A549 (cell line): ENCODE measurements around the gene ALOX15B. TPM values are rescaled to one million over a fixed set of nuclear protein-coding genes. Genes with fewer than 3 reads are reported as not detected.
A peak's percentile ranks its signal among the peaks of the same experiment; 100 is the strongest.

ENCODE experiments used
- ATAC-seq, 2 experiments: fragments of 200-7000 bp in 1 of 2; fragments of >200 bp in 1 of 2; cut with Nextera tagmentation in 1 of 2; cut with Tn5 transposase in 1 of 2; 3 replicates each; pipeline versions ENCODE4 v1.8.0 to v1.9.1; 2018 to 2020; ENCODE audit warnings: mild to moderate bottlenecking in 1 of 2, moderate library complexity in 1 of 2
- CTCF ChIA-PET: fragments of 300-600 bp; sonication (Branson Sonifier 250); formaldehyde crosslinking; extraction: SDS; loops from one replicate; lab custom pipeline; 2021; ENCODE audit warnings: antibody characterized with exemption, inconsistent platforms; lab: Yijun Ruan, JAX
- POLR2A ChIA-PET: fragments of 350-600 bp; formaldehyde crosslinking; extraction: SDS; loops from one replicate; lab custom pipeline; 2021; ENCODE audit warnings: antibody characterized with exemption, inconsistent platforms; lab: Yijun Ruan, JAX
- DNase-seq, 2 experiments: peaks; one replicate each; pipeline versions ENCODE4 v3.0.0 to v3.0.0-alpha.2; 2011 to 2016; ENCODE audit warnings: low read depth in 1 of 2, low spot score in 1 of 2
- FAIRE-seq: peaks from 2 replicates; lab custom pipeline; 2011; peaks lifted over from hg19 to GRCh38; lab: Jason Lieb, UNC
- H3K27ac ChIP-seq, 2 experiments: fragments of >200 bp; sonication (Bioruptor Twin); formaldehyde crosslinking; 3 replicates each; pipeline ENCODE4 v1.5.1; 2016 to 2017
- H3K4me1 ChIP-seq: fragments of >200 bp; sonication (Bioruptor Twin); formaldehyde crosslinking; 3 replicates; pipeline ENCODE4 v1.6.1; 2016
- H3K4me2 ChIP-seq: fragments of >200 bp; sonication (Bioruptor Twin); formaldehyde crosslinking; 3 replicates; pipeline ENCODE4 v1.6.1; 2016
- H3K4me3 ChIP-seq: fragments of >200 bp; sonication (Bioruptor Twin); formaldehyde crosslinking; 3 replicates; pipeline ENCODE4 v1.5.1; 2016
- H3K9me3 ChIP-seq: fragments of >200 bp; sonication (Bioruptor Twin); formaldehyde crosslinking; 3 replicates; pipeline ENCODE4 v1.6.1; 2016
- BHLHE40 ChIP-seq: IDR thresholded peaks from 2 replicates; pipeline ENCODE4 v1.6.1; 2012; ENCODE audit warnings: low read depth, low read length, inconsistent platforms
- CBX2 ChIP-seq: fragments of 200-600 bp; sonication (generic); IDR thresholded peaks from 2 replicates; pipeline ENCODE4 v1.6.1; 2016; ENCODE audit warnings: low read depth, mild to moderate bottlenecking, borderline replicate concordance
- CBX8 ChIP-seq: fragments of 200-600 bp; sonication (generic); IDR thresholded peaks from 2 replicates; pipeline ENCODE4 v1.6.1; 2016
- CEBPB ChIP-seq, 2 experiments: fragments of >200 bp in 1 of 2; sonication (Bioruptor Twin) in 1 of 2; formaldehyde crosslinking in 1 of 2; IDR thresholded peaks; 2 replicates each; pipeline ENCODE4 v1.6.1; 2012 to 2016
- CHD2 ChIP-seq: fragments of 150-350 bp; IDR thresholded peaks from 2 replicates; pipeline ENCODE4 v1.6.1; 2014; ENCODE audit warnings: low read length; ENCODE audit not compliant: partially characterized antibody
- CHD4 ChIP-seq: fragments of 200-600 bp; sonication (generic); IDR thresholded peaks from 2 replicates; pipeline ENCODE4 v1.6.1; 2016; ENCODE audit warnings: antibody characterized with exemption, mild to moderate bottlenecking, borderline replicate concordance
- EHF ChIP-seq: fragments of 250-450 bp; sonication (Bioruptor Pico); IDR thresholded peaks from 2 replicates; pipeline ENCODE4 v1.5.0; 2020; ENCODE audit warnings: mild to moderate bottlenecking
- EHMT2 ChIP-seq: fragments of 200-600 bp; sonication (generic); IDR thresholded peaks from 2 replicates; pipeline ENCODE4 v1.6.1; 2016; ENCODE audit warnings: antibody characterized with exemption, low read depth, mild to moderate bottlenecking, moderate library complexity
- ESRRA ChIP-seq: fragments of 150-350 bp; IDR thresholded peaks from 2 replicates; pipeline ENCODE4 v1.6.1; 2014; ENCODE audit warnings: mild to moderate bottlenecking, low read length, borderline replicate concordance
- FOSB ChIP-seq: fragments of 250-450 bp; sonication (Bioruptor Pico); IDR thresholded peaks from 2 replicates; pipeline ENCODE4 v1.5.0; 2020; ENCODE audit warnings: mild to moderate bottlenecking, moderate library complexity
- FOSL2 ChIP-seq, 2 experiments: fragments of 450-650 bp in 1 of 2; fragments of >200 bp in 1 of 2; sonication (Bioruptor Twin) in 1 of 2; formaldehyde crosslinking; IDR thresholded peaks; 2 replicates each; pipeline versions ENCODE4 v1.5.0 to v1.6.1; 2016 to 2020; ENCODE audit warnings: mild to moderate bottlenecking in 1 of 2, moderate library complexity in 1 of 2
- FOXS1 ChIP-seq: fragments of 250-450 bp; sonication (Bioruptor Pico); IDR thresholded peaks from 2 replicates; pipeline ENCODE4 v1.5.0; 2020; ENCODE audit warnings: mild to moderate bottlenecking, moderate library complexity
- HDAC2 ChIP-seq: fragments of 200-600 bp; sonication (generic); IDR thresholded peaks from 2 replicates; pipeline ENCODE4 v1.6.1; 2016
- HEYL ChIP-seq: fragments of 250-450 bp; sonication (Bioruptor Pico); IDR thresholded peaks from 2 replicates; pipeline ENCODE4 v1.8.0; 2021; ENCODE audit warnings: mild to moderate bottlenecking, moderate library complexity
- HOXA7 ChIP-seq: fragments of 250-450 bp; sonication (Bioruptor Pico); IDR thresholded peaks from 2 replicates; pipeline ENCODE4 v1.5.0; 2020; ENCODE audit warnings: mild to moderate bottlenecking, moderate library complexity
- HOXB13 ChIP-seq: fragments of 250-450 bp; sonication (Bioruptor Pico); IDR thresholded peaks from 2 replicates; pipeline ENCODE4 v1.5.0; 2020; ENCODE audit warnings: low read depth, mild to moderate bottlenecking, moderate library complexity
- HOXB5 ChIP-seq: fragments of 250-450 bp; sonication (Bioruptor Pico); IDR thresholded peaks from 2 replicates; pipeline ENCODE4 v1.5.0; 2020; ENCODE audit warnings: mild to moderate bottlenecking, moderate library complexity
- JUN ChIP-seq, 2 experiments: fragments of >200 bp; sonication (Bioruptor Twin); formaldehyde crosslinking; IDR thresholded peaks; 2 replicates in 1 of 2; 3 replicates in 1 of 2; pipeline ENCODE4 v1.6.1; 2016 to 2017
- JUNB ChIP-seq: fragments of >200 bp; sonication (Bioruptor Twin); formaldehyde crosslinking; IDR thresholded peaks from 2 replicates; pipeline ENCODE4 v1.6.1; 2016
- KDM1A ChIP-seq: fragments of 200-600 bp; sonication (generic); IDR thresholded peaks from 2 replicates; pipeline ENCODE4 v1.6.1; 2016; ENCODE audit warnings: low read depth, mild to moderate bottlenecking
- MAFK ChIP-seq: fragments of 450-650 bp; IDR thresholded peaks from 2 replicates; pipeline ENCODE4 v1.6.1; 2014; ENCODE audit not compliant: partially characterized antibody
- MAZ ChIP-seq: fragments of 150-350 bp; IDR thresholded peaks from 2 replicates; pipeline ENCODE4 v1.6.1; 2014; ENCODE audit warnings: antibody characterized with exemption, low read depth, low read length, borderline replicate concordance
- MYC ChIP-seq: IDR thresholded peaks from 2 replicates; pipeline ENCODE4 v1.6.1; 2012; ENCODE audit warnings: mild to moderate bottlenecking, inconsistent platforms, low read length, improper control_type of control experiment, borderline replicate concordance
- PHF8 ChIP-seq: fragments of 200-600 bp; sonication (generic); IDR thresholded peaks from 2 replicates; pipeline ENCODE4 v1.6.1; 2016; ENCODE audit warnings: low read depth, mild to moderate bottlenecking, antibody characterized with exemption, moderate library complexity, borderline replicate concordance
- RAD21 ChIP-seq, 2 experiments: fragments of >200 bp in 1 of 2; sonication (Bioruptor Twin) in 1 of 2; formaldehyde crosslinking in 1 of 2; IDR thresholded peaks in 1 of 2; conservative IDR thresholded peaks in 1 of 2; 2 replicates in 1 of 2; 3 replicates in 1 of 2; pipeline ENCODE4 v1.6.1; 2012 to 2018; ENCODE audit warnings: inconsistent platforms in 1 of 2
- RARB ChIP-seq: fragments of 250-450 bp; sonication (Bioruptor Pico); IDR thresholded peaks from 2 replicates; pipeline ENCODE4 v1.8.0; 2021; ENCODE audit warnings: mild to moderate bottlenecking, moderate library complexity
- SMC3 ChIP-seq: fragments of >200 bp; sonication (Bioruptor Twin); formaldehyde crosslinking; IDR thresholded peaks from 3 replicates; pipeline ENCODE4 v1.6.1; 2018; ENCODE audit warnings: inconsistent platforms
- WGBS: methylation state at CpG from one replicate; pipeline ENCODE4 v1.1.6; 2017; ENCODE audit errors: missing lambda C conversion rate; 5-methylcytosine and 5-hydroxymethylcytosine counted together
- polyA plus RNA-seq, 4 experiments: library from polyadenylated mRNA; depleted of rRNA in 3 of 4; stranded (reverse); fragments of >200 nt; fragmentation: RNase III in 1 of 4; extraction: RNeasy Plus Mini Kit Qiagen cat#74134 plus additional on column Dnase treatment in 1 of 4; gene quantifications; 2 replicates in 3 of 4; 3 replicates in 1 of 4; pipeline ENCODE4 v1.2.3, GENCODE V29; 2011 to 2017
- TF ChIP-seq, protein P1 (sequence below): fragments of >200 bp; sonication (Bioruptor Twin); formaldehyde crosslinking; IDR thresholded peaks from 3 replicates; pipeline ENCODE4 v1.5.1; 2016
- TF ChIP-seq, protein P2 (sequence below): IDR thresholded peaks from 2 replicates; pipeline ENCODE4 v1.6.1; 2012
- TF ChIP-seq, protein P3 (sequence below): fragments of 250-450 bp; sonication (Bioruptor Pico); IDR thresholded peaks from 2 replicates; pipeline ENCODE4 v1.5.0; 2020; ENCODE audit warnings: low read depth, mild to moderate bottlenecking, moderate library complexity

Gene ALOX15B
- polyA plus RNA-seq, 2 of the 4 experiments (the other 2 are of a cell fraction) = not detected

DNA sequence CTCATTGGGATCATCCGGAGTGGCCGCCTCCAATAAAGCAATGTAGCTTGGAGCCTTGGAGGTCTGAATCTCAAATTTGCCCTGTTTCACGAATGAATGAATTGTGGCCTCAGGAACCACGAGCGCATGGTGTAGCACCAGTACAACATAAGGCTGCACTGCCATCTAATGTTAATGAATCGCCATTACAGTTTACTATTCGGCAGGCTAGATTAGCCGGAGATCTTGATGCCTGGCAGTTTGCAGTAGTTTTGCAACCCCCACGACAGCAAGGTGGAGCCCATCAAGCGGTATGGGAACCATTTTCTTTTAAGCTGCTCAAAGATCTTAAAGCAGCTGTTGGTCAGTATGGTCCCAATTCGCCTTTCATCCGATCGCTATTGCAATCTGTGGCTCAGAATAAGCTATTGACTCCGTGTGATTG lies 18.8 kb downstream of the ALOX15B start:
- ChIA-PET POLR2A (interaction anchor here (1.0 to 1.4 kb wide), 3 partner anchors 21 to 145 kb away, joined by 3 to 6 read pairs (median 3); no protein-coding TSS in a partner anchor), CTCF (interaction anchor here (0.6 to 13.8 kb wide), 73 partner anchors 8 to 1013 kb away, joined by 3 to 682 read pairs (median 5); partner anchors contain the start of genes ALOX12B, ALOX15B, ALOXE3 and CNTROB)
- ATAC-seq (peak; percentile 67 to 93), FAIRE-seq (peak; percentile 100), DNase-seq (peak; percentile 88 to 97)
- TF ChIP-seq EHF (CRISPR knock-in tag) = no peak
- TF ChIP-seq JUN (IDR thresholded peaks at IDR 0.05) = no peak
- no peak for TF ChIP-seq CHD4
- TF ChIP-seq CHD2 = no peak
- peak; percentile 90 to 94 for TF ChIP-seq RAD21 (conservative IDR thresholded peaks at IDR 0.05 in 1 of 2, IDR thresholded peaks at IDR 0.05 in 1 of 2)
- TF ChIP-seq, protein P1, sequence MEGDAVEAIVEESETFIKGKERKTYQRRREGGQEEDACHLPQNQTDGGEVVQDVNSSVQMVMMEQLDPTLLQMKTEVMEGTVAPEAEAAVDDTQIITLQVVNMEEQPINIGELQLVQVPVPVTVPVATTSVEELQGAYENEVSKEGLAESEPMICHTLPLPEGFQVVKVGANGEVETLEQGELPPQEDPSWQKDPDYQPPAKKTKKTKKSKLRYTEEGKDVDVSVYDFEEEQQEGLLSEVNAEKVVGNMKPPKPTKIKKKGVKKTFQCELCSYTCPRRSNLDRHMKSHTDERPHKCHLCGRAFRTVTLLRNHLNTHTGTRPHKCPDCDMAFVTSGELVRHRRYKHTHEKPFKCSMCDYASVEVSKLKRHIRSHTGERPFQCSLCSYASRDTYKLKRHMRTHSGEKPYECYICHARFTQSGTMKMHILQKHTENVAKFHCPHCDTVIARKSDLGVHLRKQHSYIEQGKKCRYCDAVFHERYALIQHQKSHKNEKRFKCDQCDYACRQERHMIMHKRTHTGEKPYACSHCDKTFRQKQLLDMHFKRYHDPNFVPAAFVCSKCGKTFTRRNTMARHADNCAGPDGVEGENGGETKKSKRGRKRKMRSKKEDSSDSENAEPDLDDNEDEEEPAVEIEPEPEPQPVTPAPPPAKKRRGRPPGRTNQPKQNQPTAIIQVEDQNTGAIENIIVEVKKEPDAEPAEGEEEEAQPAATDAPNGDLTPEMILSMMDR = peak; percentile 93
- TF ChIP-seq HEYL (CRISPR knock-in tag) = no peak
- TF ChIP-seq MYC = peak; percentile 75; the same call in 1 of the 2 replicates
- no peak for TF ChIP-seq JUNB
- TF ChIP-seq, protein P2, sequence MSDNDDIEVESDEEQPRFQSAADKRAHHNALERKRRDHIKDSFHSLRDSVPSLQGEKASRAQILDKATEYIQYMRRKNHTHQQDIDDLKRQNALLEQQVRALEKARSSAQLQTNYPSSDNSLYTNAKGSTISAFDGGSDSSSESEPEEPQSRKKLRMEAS = peak; percentile 72
- TF ChIP-seq CEBPB (IDR thresholded peaks at IDR 0.05) = peak in 1 of 2 experiments; percentile 72; a peak in 1 of 4 replicates
- TF ChIP-seq FOXS1 (CRISPR knock-in tag) = no peak
- TF ChIP-seq SMC3 = peak; percentile 78
- Histone ChIP-seq H3K4me3 (peak overlapping the region; percentile 16; the same call in 2 of the 3 replicates), H3K4me1 (peaks cover 6% of the 10 kb centered on the region; the same call in 2 of the 3 replicates), H3K27ac (no peak overlapping the region; a peak in 1 of 6 replicates), H3K9me3 (no peaks in the 10 kb centered on the region), H3K4me2 (peak overlapping the region; percentile 65)
- WGBS = 2% methylated on average over 14 of the region's 14 CpGs

DNA sequence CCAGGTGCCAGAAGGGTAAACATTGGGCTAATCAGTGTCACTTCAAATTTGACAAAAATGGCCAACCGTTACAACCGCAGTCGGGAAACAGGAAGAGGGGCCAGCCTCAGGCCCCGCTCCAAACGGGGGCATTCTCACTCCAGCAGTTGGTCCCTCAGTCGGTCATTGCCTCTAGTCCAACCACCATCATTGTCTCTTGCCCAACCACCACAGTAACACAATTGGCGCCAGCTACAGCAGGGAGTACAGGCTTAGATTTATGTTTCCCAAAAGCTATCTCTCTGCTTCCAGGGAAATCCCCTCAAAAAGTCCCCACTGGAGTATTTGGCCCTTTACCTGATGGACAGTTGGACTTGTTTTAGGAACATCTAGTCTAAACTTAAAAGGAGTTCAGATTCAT lies 20.3 kb downstream of the ALOX15B start:
- ChIA-PET POLR2A (no interaction called here), CTCF (interaction anchor here (0.6 to 13.8 kb wide), 33 partner anchors 7 to 944 kb away, joined by 3 to 682 read pairs (median 13); partner anchors contain the start of genes ALOX12B, ALOX15B, ALOXE3 and CNTROB)
- TF ChIP-seq HOXB5 (CRISPR knock-in tag) (no peak), RAD21 (conservative IDR thresholded peaks at IDR 0.05 in 1 of 2, IDR thresholded peaks at IDR 0.05 in 1 of 2) (no peak), MAFK (no peak), ESRRA (no peak), CBX2 (no peak), HOXA7 (CRISPR knock-in tag) (no peak), HOXB13 (CRISPR knock-in tag) (no peak), FOXS1 (CRISPR knock-in tag) (no peak), MAZ (no peak)
- H3K9me3 ChIP-seq = no peaks in the 10 kb centered on the region
- H3K27ac ChIP-seq = no peak overlapping the region
- no peak for ATAC-seq
- H3K4me1 ChIP-seq = peaks cover 6% of the 10 kb centered on the region; the same call in 2 of the 3 replicates
- H3K4me3 ChIP-seq = no peak overlapping the region
- DNase-seq = no peak
- FAIRE-seq = no peak
- WGBS = 21% methylated on average over 7 of the region's 7 CpGs
- H3K4me2 ChIP-seq = no peak overlapping the region

DNA sequence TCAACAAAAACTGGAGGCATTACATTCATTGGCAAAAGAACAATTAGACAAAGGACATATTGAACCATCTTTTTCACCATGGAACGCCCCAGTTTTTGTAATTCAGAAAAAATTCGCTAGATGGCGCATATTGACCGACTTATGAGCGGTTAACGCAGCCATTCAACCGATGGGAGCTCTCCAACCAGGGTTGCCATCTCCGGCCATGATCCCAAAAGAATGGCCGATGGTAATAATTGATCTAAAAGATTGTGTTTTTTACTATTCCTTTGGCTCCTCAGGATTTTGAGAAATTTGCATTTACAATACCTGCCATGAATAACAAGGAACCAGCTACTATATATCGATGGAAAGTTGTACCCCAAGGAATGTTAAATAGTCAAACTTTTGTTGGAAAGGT lies 21.4 kb downstream of the ALOX15B start:
- ChIA-PET CTCF (interaction anchor here (0.6 to 13.8 kb wide), 56 partner anchors 9 to 1089 kb away, joined by 3 to 682 read pairs (median 4); partner anchors contain the start of genes ALOX12B, ALOX15B, ALOXE3 and CHD3), POLR2A (interaction anchor here (1.0 to 1.8 kb wide), 2 partner anchors 13 to 19 kb away, joined by 3 to 11 read pairs; no protein-coding TSS in a partner anchor)
- ATAC-seq (peak; percentile 55 to 76; a peak in 4 of 6 replicates), DNase-seq (peak; percentile 78 to 87), FAIRE-seq (peak; percentile 92)
- Histone ChIP-seq H3K4me3 (no peak overlapping the region), H3K27ac (no peak overlapping the region), H3K9me3 (no peaks in the 10 kb centered on the region), H3K4me1 (peaks cover 6% of the 10 kb centered on the region; the same call in 2 of the 3 replicates), H3K4me2 (peak overlapping the region; percentile 46)
- WGBS = 8% methylated on average over 10 of the region's 10 CpGs
- TF ChIP-seq PHF8 (no peak), CBX8 (no peak), CHD2 (no peak), SMC3 (peak; percentile 56), KDM1A (no peak), RARB (no peak), HDAC2 (no peak), ESRRA (no peak), FOSL2 (IDR thresholded peaks at IDR 0.05) (no peak), FOSL2 (CRISPR knock-in tag; IDR thresholded peaks at IDR 0.05) (no peak), BHLHE40 (no peak), HOXB13 (CRISPR knock-in tag) (no peak), EHMT2 (no peak), FOSB (CRISPR knock-in tag) (no peak)
- TF ChIP-seq, protein P2 = no peak
- TF ChIP-seq, protein P3, sequence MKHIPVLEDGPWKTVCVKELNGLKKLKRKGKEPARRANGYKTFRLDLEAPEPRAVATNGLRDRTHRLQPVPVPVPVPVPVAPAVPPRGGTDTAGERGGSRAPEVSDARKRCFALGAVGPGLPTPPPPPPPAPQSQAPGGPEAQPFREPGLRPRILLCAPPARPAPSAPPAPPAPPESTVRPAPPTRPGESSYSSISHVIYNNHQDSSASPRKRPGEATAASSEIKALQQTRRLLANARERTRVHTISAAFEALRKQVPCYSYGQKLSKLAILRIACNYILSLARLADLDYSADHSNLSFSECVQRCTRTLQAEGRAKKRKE (CRISPR knock-in tag) = no peak
